Measurements from ENCODE around the gene CALU.

The CALU gene

GRCh38 chr7:128724743-128725142 lies 14.4 kb upstream of the CALU start:
- no peak overlapping the region for H2AFZ ChIP-seq (ENCODE audit: low read depth, low read length)
- no peaks in the 10 kb centered on the region for H3K36me3 ChIP-seq (ENCODE audit: insufficient read depth, low read length)
- H3K27ac ChIP-seq (ENCODE audit: low read length): no peak overlapping the region
- H3K4me2 ChIP-seq (ENCODE audit: insufficient read depth, low read length): no peak overlapping the region
- H3K9me3 ChIP-seq (ENCODE audit: insufficient read depth, low read length, severe bottlenecking): no peaks in the 10 kb centered on the region
- DNase-seq (no peak), ATAC-seq (ENCODE audit: insufficient read depth, low read depth) (no peak)
- no peak for TF ChIP-seq CTCF (IDR thresholded peaks at IDR 0.05; ENCODE audit: borderline replicate concordance, extremely low read depth, low read length, poor library complexity, severe bottlenecking)
- TF ChIP-seq EZH2 (IDR thresholded peaks at IDR 0.05; ENCODE audit: borderline replicate concordance, low read depth, low read length, severe bottlenecking): no peak
- peaks cover 12% of the 10 kb centered on the region for H3K27me3 ChIP-seq (ENCODE audit: insufficient read depth, low read length, poor library complexity)
- H3K9ac ChIP-seq (ENCODE audit: low read depth, low read length): no peak overlapping the region
- H3K4me1 ChIP-seq (ENCODE audit: insufficient read depth, low read length): no peaks in the 10 kb centered on the region
- H3K79me2 ChIP-seq (ENCODE audit: insufficient read depth, low read length): no peaks in the 10 kb centered on the region
- no peaks in the 10 kb centered on the region for H4K20me1 ChIP-seq (ENCODE audit: insufficient read depth, low read length)
- H3K4me3 ChIP-seq (ENCODE audit: low read depth in 1 of 2, low read length in 2 of 2): no peak overlapping the region

DNA sequence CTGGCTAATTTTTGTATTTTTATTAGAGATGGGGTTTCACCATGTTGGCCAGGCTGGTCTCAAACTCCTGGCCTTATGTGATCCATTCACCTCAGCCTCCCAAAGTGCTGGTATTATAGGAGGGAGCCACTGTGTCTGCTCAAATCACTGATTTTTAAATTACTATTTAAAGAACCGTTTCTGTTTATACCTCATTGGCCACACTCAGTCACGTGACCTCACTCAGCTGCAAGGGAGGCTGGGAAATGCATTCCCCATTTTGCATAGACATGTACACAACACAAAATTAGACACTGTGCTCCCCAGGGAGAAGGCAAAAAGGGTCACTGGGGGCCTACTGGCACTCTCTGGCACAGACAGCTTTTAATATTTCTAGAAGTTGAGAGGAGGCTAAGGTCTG lies 13.6 kb upstream of the CALU start:
- Histone ChIP-seq H3K4me3 (ENCODE audit: low read depth in 1 of 2, low read length in 2 of 2) (no peak overlapping the region), H3K4me2 (ENCODE audit: insufficient read depth, low read length) (no peak overlapping the region), H3K27me3 (ENCODE audit: insufficient read depth, low read length, poor library complexity) (peaks cover 12% of the 10 kb centered on the region), H3K36me3 (ENCODE audit: insufficient read depth, low read length) (no peaks in the 10 kb centered on the region), H2AFZ (ENCODE audit: low read depth, low read length) (no peak overlapping the region), H3K9me3 (ENCODE audit: insufficient read depth, low read length, severe bottlenecking) (no peaks in the 10 kb centered on the region), H4K20me1 (ENCODE audit: insufficient read depth, low read length) (no peaks in the 10 kb centered on the region), H3K4me1 (ENCODE audit: insufficient read depth, low read length) (no peaks in the 10 kb centered on the region), H3K27ac (ENCODE audit: low read length) (no peak overlapping the region), H3K79me2 (ENCODE audit: insufficient read depth, low read length) (no peaks in the 10 kb centered on the region), H3K9ac (ENCODE audit: low read depth, low read length) (no peak overlapping the region)
- DNase-seq: no peak
- no peak for ATAC-seq (ENCODE audit: insufficient read depth, low read depth)
- TF ChIP-seq EZH2 (IDR thresholded peaks at IDR 0.05; ENCODE audit: borderline replicate concordance, low read depth, low read length, severe bottlenecking): no peak
- TF ChIP-seq CTCF (IDR thresholded peaks at IDR 0.05; ENCODE audit: borderline replicate concordance, extremely low read depth, low read length, poor library complexity, severe bottlenecking): no peak

- DNase-seq (no peak), ATAC-seq (ENCODE audit: insufficient read depth, low read depth) (no peak)
- no peak overlapping the region for H3K4me3 ChIP-seq (ENCODE audit: low read depth in 1 of 2, low read length in 2 of 2)
- H3K79me2 ChIP-seq (ENCODE audit: insufficient read depth, low read length): no peaks in the 10 kb centered on the region
- H3K27me3 ChIP-seq (ENCODE audit: insufficient read depth, low read length, poor library complexity): peaks cover 15% of the 10 kb centered on the region
- H3K9ac ChIP-seq (ENCODE audit: low read depth, low read length): no peak overlapping the region
- H3K9me3 ChIP-seq (ENCODE audit: insufficient read depth, low read length, severe bottlenecking): no peaks in the 10 kb centered on the region
- H2AFZ ChIP-seq (ENCODE audit: low read depth, low read length): no peak overlapping the region
- no peaks in the 10 kb centered on the region for H4K20me1 ChIP-seq (ENCODE audit: insufficient read depth, low read length)
- TF ChIP-seq CTCF (IDR thresholded peaks at IDR 0.05; ENCODE audit: borderline replicate concordance, extremely low read depth, low read length, poor library complexity, severe bottlenecking) (no peak), EZH2 (IDR thresholded peaks at IDR 0.05; ENCODE audit: borderline replicate concordance, low read depth, low read length, severe bottlenecking) (no peak)
- no peak overlapping the region for H3K4me2 ChIP-seq (ENCODE audit: insufficient read depth, low read length)
- H3K4me1 ChIP-seq (ENCODE audit: insufficient read depth, low read length): no peaks in the 10 kb centered on the region
- no peaks in the 10 kb centered on the region for H3K36me3 ChIP-seq (ENCODE audit: insufficient read depth, low read length)
- no peak overlapping the region for H3K27ac ChIP-seq (ENCODE audit: low read length)
Observed at GRCh38 chr7:128726059-128726736, 13.0 kb upstream of the CALU start.
